Measurements from ENCODE around the gene CAPN9.

CAPN9 gene

DNA sequence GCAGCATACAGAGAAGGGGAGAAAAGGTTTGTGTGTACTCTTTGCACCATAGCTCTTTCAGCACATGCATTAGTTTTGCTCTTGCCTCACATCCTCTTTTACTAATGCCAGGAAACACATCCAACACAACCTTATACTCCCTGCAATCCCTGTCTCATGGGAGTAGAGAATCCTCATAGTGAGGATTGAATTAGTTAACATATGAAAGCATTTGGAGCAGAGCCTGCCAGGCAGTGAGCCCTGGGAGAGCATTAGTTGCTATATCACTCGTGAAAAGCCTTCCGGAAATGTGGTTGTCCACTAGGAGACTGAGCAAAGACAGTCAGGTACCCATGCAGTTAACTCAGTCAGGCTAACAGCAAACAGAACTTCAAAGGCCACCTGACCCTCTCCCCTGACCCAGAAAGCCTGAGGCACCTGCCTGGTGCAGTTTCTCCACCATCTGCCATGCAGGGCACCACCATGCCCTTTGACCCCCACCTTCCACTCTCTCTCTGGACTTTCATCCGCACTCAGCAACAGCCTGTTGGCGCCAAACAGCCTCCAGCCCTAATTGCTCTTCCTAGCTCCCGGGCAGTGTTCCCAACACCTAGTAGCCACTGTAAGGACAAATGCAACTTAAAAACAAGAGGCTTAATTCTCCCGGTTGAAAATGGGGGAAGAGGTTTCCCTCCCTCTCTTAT lies 18.3 kb upstream of the CAPN9 start:
- TF ChIP-seq GATA2 (IDR thresholded peaks at IDR 0.05; ENCODE audit: low read depth, low read length) (no peak), GATA3 (IDR thresholded peaks at IDR 0.05; ENCODE audit: low read depth, low read length) (no peak)

DNA sequence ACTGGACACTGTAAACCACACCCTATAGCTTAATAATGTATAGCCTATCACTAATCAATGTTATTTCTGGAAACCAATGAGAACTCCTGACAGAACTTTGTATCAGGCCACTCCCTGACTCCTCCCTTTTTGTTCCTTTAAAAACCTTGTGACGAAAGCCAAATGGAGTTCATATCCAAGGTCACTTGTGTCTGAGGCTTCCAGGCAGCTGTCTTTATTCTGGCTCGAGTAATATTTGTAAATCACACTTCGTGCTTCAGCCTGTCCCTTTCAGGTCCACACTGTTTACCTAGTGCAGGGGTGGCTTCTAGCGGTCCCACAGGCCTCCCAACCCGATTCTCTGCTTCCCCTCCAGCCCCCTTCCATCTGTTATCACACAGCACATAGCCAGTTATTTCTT lies 16.2 kb upstream of the CAPN9 start:
- TF ChIP-seq GATA2 (IDR thresholded peaks at IDR 0.05; ENCODE audit: low read depth, low read length) (no peak), GATA3 (IDR thresholded peaks at IDR 0.05; ENCODE audit: low read depth, low read length) (no peak)

DNA sequence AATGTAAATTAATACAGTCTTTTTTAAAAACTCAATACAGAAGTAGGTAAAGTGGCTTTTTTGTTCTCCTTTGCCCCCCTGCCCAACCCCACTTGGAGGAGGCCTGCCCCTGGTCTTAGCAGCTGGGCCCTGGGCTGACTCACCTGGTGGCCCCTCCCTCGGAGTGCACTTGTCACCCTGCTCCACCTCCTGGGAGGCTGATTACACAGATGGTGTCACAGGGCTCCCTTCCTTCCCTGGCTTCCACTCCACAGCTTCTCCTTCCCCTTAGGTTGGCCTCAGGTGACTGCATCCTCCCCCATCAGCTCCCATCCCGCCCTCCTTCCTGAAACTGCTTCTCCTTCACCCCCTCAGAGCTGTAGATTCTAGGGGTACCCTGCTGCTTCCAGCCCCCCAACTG lies 11.7 kb upstream of the CAPN9 start:
- no peak for TF ChIP-seq GATA2 (IDR thresholded peaks at IDR 0.05; ENCODE audit: low read depth, low read length)
- TF ChIP-seq GATA3 (IDR thresholded peaks at IDR 0.05; ENCODE audit: low read depth, low read length) = no peak

DNA sequence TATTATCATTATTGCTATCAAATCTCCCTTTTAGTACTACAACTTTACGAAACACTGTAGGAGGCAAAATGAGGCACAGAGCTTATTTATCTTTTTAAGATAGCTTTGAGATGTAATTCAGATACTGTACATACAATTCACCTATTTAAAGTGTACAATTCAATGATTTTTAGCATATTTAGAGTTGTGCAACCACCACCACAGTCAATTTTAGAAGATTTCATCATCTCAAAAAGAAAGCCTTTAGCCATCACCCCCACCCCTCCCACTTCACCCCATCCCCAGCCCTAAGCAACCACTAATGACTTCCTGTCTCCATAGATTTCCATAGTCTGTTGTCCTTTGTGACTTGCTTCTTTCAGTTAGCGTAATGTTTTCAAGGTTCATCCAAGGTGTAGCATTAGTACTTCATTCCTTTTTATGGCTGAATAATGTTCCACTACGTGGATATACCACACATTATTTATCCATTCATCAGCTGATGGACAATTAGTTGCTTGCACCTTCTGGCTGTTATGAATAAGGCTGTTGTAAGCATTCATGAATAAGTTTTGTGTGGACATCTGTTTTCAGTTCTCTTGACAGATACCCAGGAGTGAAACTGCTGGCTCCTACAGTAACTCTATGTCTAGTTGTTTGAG lies 9.4 kb upstream of the CAPN9 start:
- TF ChIP-seq GATA2 (IDR thresholded peaks at IDR 0.05; ENCODE audit: low read depth, low read length) (no peak), GATA3 (IDR thresholded peaks at IDR 0.05; ENCODE audit: low read depth, low read length) (no peak)

DNA sequence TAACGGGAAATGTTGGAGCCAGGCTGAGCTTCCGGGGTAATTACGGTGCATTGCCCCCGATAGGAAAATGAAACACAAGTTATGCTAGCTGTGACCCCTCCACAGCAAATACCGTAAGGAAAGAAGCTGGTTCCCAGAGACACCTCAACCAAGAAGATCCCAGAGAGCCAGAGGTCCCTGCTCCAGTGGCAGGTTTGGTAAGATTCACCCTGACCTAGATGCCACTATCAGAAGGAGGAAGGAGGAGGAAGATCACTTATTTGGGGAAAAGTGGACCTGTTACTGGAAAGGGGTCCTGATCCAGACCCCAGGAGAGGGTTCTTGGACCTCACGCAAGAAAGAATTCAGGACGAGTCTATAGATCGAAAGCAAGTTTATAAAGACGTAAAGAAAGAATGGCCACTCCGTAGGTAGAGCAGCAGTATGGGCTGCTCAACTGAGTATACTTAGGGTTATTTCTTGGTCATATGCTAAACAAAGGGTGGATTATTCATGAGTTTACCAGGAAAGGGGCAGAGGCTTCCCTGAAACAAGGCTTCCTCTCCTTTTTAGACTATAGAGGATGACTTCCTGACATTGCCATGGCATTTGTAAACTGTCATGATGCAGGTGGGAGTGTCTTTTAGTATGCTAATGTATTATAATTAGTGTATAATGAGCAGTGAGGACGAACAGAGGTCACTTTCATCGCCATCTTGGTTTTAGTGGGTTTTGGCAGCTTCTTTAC lies 7.5 kb upstream of the CAPN9 start:
- TF ChIP-seq GATA3 (IDR thresholded peaks at IDR 0.05; ENCODE audit: low read depth, low read length) (no peak), GATA2 (IDR thresholded peaks at IDR 0.05; ENCODE audit: low read depth, low read length) (no peak)

DNA sequence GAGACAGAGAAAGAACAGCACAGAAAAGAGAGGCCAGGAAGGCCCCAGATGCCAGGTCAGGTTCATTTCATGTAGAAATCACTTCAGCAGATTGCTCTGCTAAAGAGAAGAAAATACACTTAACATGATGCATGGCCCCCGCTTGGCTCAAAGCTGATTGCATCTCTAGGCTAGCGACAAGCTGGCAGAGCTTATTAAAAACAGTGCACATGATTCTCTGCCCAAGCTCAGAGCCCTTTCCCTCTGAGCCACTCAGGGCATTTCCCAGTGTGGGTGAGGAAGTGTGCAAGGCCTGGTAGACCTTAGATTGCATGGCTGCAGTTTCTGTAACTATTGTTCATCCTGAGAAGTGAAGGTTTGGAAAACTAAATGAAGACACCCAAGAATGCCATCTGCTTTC lies 3.3 kb upstream of the CAPN9 start:
- TF ChIP-seq GATA2 (IDR thresholded peaks at IDR 0.05; ENCODE audit: low read depth, low read length) = peak; percentile 99
- TF ChIP-seq GATA3 (IDR thresholded peaks at IDR 0.05; ENCODE audit: low read depth, low read length) = no peak; the same call in 1 of the 2 replicates

DNA sequence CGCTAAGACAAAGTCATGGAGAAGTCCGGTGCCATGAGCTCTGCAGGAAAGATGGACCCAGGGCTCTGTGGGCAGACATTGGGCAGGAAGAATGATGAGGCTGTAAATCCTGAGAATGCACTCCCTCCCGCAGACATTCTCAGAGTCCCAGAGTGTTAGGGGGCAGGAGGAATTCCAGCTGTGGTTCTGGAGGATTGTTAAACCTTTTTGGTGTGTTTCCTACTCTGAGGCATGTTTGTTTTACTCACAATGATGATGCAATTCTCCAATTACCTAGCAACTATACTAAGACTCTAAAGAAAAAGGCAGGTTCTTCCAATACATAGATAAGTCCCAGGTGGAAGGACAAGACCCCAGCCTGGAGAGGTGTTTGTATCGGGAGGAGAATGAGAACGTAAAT lies 2.8 kb upstream of the CAPN9 start:
- no peak for TF ChIP-seq GATA3 (IDR thresholded peaks at IDR 0.05; ENCODE audit: low read depth, low read length)
- no peak for TF ChIP-seq GATA2 (IDR thresholded peaks at IDR 0.05; ENCODE audit: low read depth, low read length)

DNA sequence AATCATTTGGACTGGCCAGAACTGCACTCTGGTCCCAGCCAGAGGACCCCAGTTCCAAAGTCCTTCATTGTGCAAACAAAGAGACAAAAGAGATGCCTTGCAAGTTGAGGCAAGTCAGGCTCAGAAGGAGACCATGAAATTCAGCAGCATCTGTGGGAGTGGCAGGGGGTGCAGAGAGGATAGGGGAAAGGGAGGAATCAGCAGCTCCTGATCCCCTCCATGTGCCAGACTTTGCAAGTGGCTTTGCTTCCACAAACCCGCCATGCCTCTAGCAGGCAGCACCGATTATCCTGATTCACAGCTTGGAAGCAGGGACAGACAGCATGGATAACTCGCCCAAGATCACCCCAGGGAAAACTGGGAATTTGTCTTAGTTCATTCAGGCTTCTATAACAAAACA lies 2.1 kb upstream of the CAPN9 start:
- no peak for TF ChIP-seq GATA3 (IDR thresholded peaks at IDR 0.05; ENCODE audit: low read depth, low read length)
- TF ChIP-seq GATA2 (IDR thresholded peaks at IDR 0.05; ENCODE audit: low read depth, low read length) = no peak

DNA sequence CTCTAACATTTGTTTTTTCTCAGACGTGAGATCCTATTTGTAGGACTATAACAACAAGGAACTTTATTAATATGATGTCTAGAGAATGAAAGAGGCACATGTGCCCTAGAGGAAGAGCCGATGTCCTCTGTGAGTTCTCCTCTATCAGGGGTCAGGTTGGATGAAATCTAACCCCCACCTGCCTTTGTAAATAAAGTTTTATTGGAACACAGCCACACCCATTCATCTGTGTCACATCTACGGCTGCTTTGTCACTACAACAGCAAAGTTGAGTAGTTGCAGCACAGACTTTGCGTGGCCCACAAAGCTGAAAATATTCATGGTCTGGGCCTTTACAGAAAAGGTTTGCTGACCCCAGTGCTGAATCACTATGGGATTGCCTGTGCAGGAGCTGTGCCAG lies 571 bp upstream of the CAPN9 start:
- TF ChIP-seq GATA2 (IDR thresholded peaks at IDR 0.05; ENCODE audit: low read depth, low read length) (no peak), GATA3 (IDR thresholded peaks at IDR 0.05; ENCODE audit: low read depth, low read length) (no peak)

DNA sequence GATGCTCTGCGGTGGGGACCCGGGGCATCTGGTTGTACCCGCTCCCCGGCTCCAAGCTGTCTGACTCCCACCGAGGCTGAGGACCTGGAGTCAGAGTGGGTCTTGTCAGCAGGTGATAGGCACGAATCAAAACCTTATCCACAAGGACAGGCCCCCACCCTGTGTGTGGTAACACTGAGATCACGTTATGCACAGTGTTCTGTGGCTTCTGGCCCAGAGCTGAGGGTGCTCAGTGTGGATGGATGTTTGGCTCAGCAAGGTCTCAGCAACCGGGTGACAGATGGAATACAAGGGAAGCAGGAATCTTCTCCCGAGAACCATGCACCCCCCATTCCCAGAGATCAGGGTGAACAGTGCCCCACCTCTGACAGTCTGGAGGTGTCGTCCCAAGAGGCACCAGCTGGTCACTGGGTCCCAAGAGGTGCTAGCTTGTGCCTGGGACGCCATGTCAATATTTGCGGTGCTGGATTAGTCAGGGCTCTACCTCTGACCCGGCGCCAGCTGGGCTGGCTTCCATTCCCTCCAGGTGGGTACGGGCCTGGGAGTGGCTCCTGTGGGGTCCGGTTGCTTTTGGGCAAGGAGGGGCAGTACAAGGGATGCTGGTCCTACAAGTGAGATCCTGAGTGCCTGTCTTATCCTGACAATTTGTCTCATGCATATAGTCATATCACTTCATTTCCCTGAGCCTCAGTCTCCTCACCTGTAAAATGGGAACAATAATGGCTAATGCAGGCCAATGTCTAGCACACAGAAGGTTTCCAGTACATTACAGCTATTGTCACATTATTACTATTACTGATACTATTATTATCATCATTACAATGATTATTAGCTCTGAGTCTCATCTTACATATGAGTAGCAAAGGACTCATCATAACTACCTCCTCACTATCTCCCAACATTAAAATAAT lies 957 bp downstream of the CAPN9 start:
- no peak for TF ChIP-seq GATA2 (IDR thresholded peaks at IDR 0.05; ENCODE audit: low read depth, low read length)
- no peak for TF ChIP-seq GATA3 (IDR thresholded peaks at IDR 0.05; ENCODE audit: low read depth, low read length)

DNA sequence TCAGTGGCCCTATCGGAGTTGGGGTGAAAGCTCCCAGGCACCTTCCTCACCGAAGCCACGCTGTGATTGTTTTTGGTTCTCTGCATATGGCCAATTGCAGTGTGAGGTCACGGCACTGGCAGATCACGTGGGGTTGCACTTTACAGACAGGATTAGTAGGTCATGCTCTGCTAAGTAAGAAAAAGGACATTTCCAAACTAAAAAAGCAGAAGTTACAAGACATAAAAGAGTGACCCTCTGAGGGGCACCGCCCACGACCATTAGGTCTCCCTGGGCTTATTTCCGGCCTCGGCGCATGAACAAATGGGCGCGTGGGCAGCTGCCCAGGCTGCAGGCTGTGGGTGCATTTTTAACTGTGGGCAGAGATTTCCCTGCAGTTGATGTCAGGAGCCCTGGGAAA lies 2.0 kb downstream of the CAPN9 start:
- TF ChIP-seq GATA3 (IDR thresholded peaks at IDR 0.05; ENCODE audit: low read depth, low read length) = no peak
- TF ChIP-seq GATA2 (IDR thresholded peaks at IDR 0.05; ENCODE audit: low read depth, low read length) = no peak

DNA sequence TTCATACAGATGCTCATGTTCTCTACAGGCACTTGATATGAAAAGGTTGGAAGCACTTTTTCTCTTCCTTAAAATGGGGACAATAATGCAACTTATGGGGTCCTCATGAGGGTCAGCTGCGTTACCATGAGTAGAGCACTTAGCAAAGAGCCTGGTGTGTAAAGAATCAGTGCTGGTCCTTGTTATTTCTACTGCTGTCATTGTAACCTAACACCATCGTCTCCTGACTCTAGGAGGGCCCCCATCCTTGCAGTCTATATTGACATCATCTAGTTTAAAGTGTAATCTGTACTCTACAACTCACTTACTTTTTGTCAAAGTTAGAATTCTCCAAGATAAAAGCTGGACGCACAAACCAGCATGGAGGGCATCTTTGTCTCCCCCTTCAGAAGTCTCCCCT lies 2.4 kb downstream of the CAPN9 start:
- TF ChIP-seq GATA3 (IDR thresholded peaks at IDR 0.05; ENCODE audit: low read depth, low read length) = no peak
- no peak for TF ChIP-seq GATA2 (IDR thresholded peaks at IDR 0.05; ENCODE audit: low read depth, low read length)

DNA sequence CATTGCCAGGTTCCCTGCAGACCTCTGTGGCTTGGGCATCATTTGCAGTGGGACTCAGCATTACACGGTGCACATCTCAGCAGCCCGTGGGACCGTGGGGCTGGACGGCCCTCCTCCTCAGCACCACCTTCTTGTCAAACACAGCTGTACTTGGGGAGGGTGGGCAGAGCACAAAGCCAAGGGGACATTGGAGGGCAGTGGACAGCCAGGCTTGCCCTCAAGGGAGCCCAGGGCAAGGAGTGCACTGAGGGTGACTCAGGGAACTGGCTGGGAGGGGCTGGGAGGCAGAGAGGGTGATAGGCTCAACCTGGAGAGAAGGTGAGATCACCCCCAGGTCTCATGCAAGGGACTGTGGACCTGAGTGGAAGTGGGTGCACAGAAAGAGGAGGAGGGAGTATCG lies 3.4 kb downstream of the CAPN9 start:
- TF ChIP-seq GATA3 (IDR thresholded peaks at IDR 0.05; ENCODE audit: low read depth, low read length) (no peak), GATA2 (IDR thresholded peaks at IDR 0.05; ENCODE audit: low read depth, low read length) (no peak)
